Measurements from ENCODE around the gene CEP112.
"Not testable (repeated sequence)": the region's sequence is repeated elsewhere in the genome, so short reads cannot be mapped to it uniquely, and the experiment has no call there.

CEP112 gene

GRCh38 chr17:66150708-66151107 is 41.2 kb downstream of the CEP112 start:
- no peak for DNase-seq

GRCh38 chr17:66149562-66149961 is 42.4 kb downstream of the CEP112 start:
- DNase-seq, result no peak

- no peak for DNase-seq
Measured at GRCh38 chr17:66146394-66146793, 45.5 kb downstream of the CEP112 start.

GRCh38 chr17:66143657-66144282 is 48.2 kb downstream of the CEP112 start:
- no peak for DNase-seq

- DNase-seq, result no peak
Measured at GRCh38 chr17:66142428-66142827, 49.5 kb downstream of the CEP112 start.

- no peak for DNase-seq
Measured at GRCh38 chr17:66138120-66138519, 53.8 kb downstream of the CEP112 start.

GRCh38 chr17:66135896-66136295 is 56.0 kb downstream of the CEP112 start:
- DNase-seq, result no peak

GRCh38 chr17:66135219-66135618 is 56.7 kb downstream of the CEP112 start:
- DNase-seq, result no peak

- DNase-seq, result no peak
Measured at GRCh38 chr17:66129759-66130158, 62.2 kb downstream of the CEP112 start.

GRCh38 chr17:66126231-66126630 is 65.7 kb downstream of the CEP112 start:
- no peak for DNase-seq

- no peak for DNase-seq
Measured at GRCh38 chr17:66123163-66123562, 68.8 kb downstream of the CEP112 start.

GRCh38 chr17:66115246-66115645 is 76.7 kb downstream of the CEP112 start:
- DNase-seq, result no peak

GRCh38 chr17:66114609-66115008 is 77.3 kb downstream of the CEP112 start:
- DNase-seq, result no peak

GRCh38 chr17:66107731-66108130 is 84.2 kb downstream of the CEP112 start:
- no peak for DNase-seq

- no peak for DNase-seq
Measured at GRCh38 chr17:66098040-66098439, 93.9 kb downstream of the CEP112 start.

GRCh38 chr17:66094727-66095126 is 97.2 kb downstream of the CEP112 start:
- no peak for DNase-seq

- no peak for DNase-seq
Measured at GRCh38 chr17:66091445-66092080, 100.4 kb downstream of the CEP112 start.

GRCh38 chr17:66089764-66090163 is 102.2 kb downstream of the CEP112 start:
- no peak for DNase-seq

GRCh38 chr17:66088173-66088572 is 103.8 kb downstream of the CEP112 start:
- no peak for DNase-seq

- no peak for DNase-seq
Measured at GRCh38 chr17:66087073-66087472, 104.9 kb downstream of the CEP112 start.

GRCh38 chr17:66085221-66085620 is 106.7 kb downstream of the CEP112 start:
- no peak for DNase-seq

- DNase-seq, result not testable (repeated sequence)
Measured at GRCh38 chr17:66080670-66081069, 111.3 kb downstream of the CEP112 start.

- no peak for DNase-seq
Measured at GRCh38 chr17:66076546-66077190, 115.3 kb downstream of the CEP112 start.

- DNase-seq, result no peak
Measured at GRCh38 chr17:66073384-66073783, 118.5 kb downstream of the CEP112 start.
